BE2C (cell line): Measurements from ENCODE around the gene CERK.
"Not testable (repeated sequence)": the region's sequence is repeated elsewhere in the genome, so short reads cannot be mapped to it uniquely, and the experiment has no call there.

Experiments used
- DNase-seq: peaks from one replicate; pipeline ENCODE4 v3.0.0-alpha.2; 2020
- H3K27me3 ChIP-seq: fragments of 250-450 bp; sonication (Bioruptor Pico); 2 replicates; pipeline ENCODE4 v1.5.1; 2020; ENCODE audit warnings: mild to moderate bottlenecking
- H3K36me3 ChIP-seq: fragments of 250-450 bp; sonication (Bioruptor Pico); 2 replicates; pipeline ENCODE4 v1.5.1; 2020; ENCODE audit warnings: mild to moderate bottlenecking
- H3K4me1 ChIP-seq: fragments of 250-450 bp; sonication (Bioruptor Pico); 2 replicates; pipeline ENCODE4 v1.5.1; 2020
- H3K4me3 ChIP-seq: 2 replicates; pipeline ENCODE4 v1.5.1; 2011; ENCODE audit warnings: low read depth, low read length
- H3K9me3 ChIP-seq: fragments of 250-450 bp; sonication (Bioruptor Pico); 2 replicates; pipeline ENCODE4 v1.5.1; 2020
- TF ChIP-seq, protein P1 (sequence below): IDR thresholded peaks from 2 replicates; pipeline ENCODE4 v1.5.1; 2012; ENCODE audit warnings: mild to moderate bottlenecking, low read depth, low read length

The CERK gene

DNA sequence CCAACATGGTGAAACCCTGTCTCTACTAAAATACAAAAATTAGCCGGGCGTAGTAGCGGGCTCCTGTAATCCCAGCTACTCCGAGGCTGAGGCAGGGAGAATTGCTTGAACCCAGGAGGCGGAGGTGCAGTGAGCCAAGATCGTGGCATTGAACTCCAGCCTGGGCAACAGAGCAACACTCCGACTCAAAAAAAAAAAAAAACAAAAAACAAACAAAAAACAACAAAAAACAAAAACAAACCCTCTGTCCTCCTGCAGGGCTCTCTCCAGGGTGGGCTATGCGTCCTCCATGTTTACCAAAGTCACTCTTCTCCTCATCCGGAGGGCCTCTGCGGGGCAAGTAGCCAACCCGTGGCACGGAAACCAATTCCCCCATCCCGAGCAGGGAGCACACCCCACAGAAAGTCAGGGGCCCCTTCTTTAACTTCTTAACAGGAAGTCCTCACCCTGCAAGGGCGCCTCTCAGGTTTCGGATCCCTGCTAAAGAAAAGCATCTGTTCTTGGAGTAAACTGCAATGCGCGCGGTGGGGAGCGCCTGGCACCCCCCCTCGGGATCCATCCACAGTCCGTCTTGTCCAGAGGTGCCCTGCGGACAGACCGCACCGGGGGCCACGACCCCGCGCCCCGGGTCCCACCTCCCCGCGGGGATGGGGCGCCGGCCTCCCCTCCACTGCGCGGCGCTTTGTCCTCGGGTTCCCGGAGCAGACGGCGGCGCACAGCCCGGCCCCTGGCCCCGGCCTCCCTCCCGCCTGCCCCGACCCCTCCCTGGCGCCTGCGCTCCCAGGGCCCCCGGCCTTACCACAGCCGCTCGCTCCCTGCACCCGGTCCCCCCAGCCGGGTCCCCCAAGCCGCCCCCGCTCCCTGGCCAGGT is 712 bp downstream of the CERK start:
- peaks cover 22% of the 10 kb centered on the region for H3K4me1 ChIP-seq
- no peaks in the 10 kb centered on the region for H3K27me3 ChIP-seq
- peak overlapping the region; percentile 93 for H3K4me3 ChIP-seq
- H3K9me3 ChIP-seq = no peaks in the 10 kb centered on the region
- TF ChIP-seq, protein P1, sequence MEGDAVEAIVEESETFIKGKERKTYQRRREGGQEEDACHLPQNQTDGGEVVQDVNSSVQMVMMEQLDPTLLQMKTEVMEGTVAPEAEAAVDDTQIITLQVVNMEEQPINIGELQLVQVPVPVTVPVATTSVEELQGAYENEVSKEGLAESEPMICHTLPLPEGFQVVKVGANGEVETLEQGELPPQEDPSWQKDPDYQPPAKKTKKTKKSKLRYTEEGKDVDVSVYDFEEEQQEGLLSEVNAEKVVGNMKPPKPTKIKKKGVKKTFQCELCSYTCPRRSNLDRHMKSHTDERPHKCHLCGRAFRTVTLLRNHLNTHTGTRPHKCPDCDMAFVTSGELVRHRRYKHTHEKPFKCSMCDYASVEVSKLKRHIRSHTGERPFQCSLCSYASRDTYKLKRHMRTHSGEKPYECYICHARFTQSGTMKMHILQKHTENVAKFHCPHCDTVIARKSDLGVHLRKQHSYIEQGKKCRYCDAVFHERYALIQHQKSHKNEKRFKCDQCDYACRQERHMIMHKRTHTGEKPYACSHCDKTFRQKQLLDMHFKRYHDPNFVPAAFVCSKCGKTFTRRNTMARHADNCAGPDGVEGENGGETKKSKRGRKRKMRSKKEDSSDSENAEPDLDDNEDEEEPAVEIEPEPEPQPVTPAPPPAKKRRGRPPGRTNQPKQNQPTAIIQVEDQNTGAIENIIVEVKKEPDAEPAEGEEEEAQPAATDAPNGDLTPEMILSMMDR = no peak
- peak; percentile 54 for DNase-seq
- no peaks in the 10 kb centered on the region for H3K36me3 ChIP-seq

DNA sequence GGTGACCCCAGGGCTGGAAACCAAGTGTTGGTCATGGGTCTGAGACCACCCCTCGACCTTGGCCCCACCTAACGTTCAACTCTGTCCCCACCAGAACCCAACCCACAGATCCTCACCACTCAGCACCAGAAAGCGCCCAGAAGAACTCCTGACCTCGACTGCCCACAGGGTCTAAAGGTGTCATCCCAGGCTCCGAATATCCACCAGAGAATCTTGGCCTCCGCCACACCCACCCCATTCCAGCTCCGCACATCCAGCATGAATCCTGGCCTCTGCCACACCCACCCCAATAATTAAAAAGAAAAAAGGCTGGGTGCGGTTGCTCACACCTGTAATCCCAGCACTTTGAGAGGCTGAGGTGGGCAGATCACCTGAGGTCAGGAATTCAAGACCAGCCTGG is 1.3 kb downstream of the CERK start:
- H3K4me1 ChIP-seq = peaks cover 26% of the 10 kb centered on the region
- no peaks in the 10 kb centered on the region for H3K9me3 ChIP-seq
- H3K27me3 ChIP-seq = no peaks in the 10 kb centered on the region
- H3K4me3 ChIP-seq = peak overlapping the region; percentile 93
- TF ChIP-seq, protein P1 = no peak
- H3K36me3 ChIP-seq = peaks cover 4% of the 10 kb centered on the region
- no peak for DNase-seq

DNA sequence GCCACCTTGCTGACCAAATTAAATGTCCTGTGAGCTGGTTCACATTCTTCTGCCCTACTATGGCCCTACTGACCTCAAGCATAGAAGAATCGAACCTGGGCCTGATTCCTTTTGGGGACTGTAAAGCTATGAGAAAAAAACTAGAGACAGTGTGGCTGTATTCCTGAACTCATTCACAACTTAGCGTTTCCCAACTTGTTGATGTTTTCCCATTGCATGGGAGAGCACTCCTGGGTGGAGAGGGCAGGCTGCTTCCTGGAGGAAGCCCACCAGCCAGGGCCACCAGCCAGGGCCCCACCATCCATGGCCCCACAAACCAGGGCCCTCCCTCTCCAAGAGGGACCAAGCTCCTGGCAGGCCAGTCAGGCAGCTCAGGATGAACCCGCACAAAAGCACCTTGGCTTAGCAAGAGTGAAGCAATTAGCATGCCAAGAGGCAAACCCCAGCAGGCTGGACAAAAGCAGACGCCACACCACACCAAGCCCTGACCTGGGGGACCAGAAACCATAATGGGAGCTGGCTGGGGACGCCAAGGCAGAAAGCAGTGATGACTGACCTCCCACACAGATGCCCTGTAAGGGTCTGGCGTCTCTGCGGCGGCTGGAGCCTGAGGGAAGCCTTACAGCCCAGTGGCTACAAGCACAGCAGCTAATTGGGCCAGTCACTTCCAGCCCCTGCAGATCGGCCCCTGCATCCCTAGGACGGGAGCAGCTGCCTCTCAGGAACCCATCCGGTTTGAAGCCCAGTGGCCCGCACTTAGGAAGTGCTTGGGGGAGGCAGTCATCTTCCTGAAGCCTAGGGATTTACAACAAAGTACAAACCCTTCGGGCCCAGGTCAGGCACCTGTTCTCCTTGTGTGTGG is 2.1 kb downstream of the CERK start:
- TF ChIP-seq, protein P1 = no peak
- peak; percentile 87 for DNase-seq
- no peaks in the 10 kb centered on the region for H3K9me3 ChIP-seq
- no peaks in the 10 kb centered on the region for H3K27me3 ChIP-seq
- H3K36me3 ChIP-seq = peaks cover 11% of the 10 kb centered on the region
- peaks cover 33% of the 10 kb centered on the region for H3K4me1 ChIP-seq
- H3K4me3 ChIP-seq = peak overlapping the region; percentile 93

DNA sequence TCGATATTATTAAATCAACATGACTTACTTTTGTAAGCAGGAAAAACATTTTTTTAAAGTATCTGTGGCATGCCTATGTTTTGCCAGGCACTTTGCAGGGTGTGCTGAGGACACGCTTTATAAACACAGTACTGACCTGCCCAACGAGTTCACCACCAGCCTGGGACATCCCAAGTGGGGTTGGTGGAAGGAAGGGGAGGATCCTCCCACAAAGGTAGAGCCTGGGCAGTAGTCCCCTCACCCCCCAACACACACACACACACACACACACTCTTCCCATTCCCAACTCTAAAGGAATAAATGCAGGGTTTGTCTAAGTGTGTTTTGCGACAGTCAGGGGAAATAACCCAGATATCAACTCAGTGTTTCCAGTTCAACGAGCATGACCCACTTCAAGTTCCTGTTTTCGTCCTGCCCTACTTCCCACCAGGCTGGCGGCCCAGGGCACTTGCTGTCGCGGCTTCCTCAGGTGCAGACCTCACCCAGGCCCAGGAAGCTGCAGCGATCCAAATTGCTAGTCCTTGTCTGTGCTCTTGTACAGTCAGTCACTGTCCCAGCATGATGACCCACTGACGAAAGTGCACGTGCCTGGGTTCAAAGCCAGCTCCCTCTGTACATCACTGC is 3.1 kb downstream of the CERK start:
- H3K4me1 ChIP-seq = peaks cover 43% of the 10 kb centered on the region
- no peaks in the 10 kb centered on the region for H3K9me3 ChIP-seq
- DNase-seq = peak; percentile 60
- peaks cover 14% of the 10 kb centered on the region for H3K36me3 ChIP-seq
- TF ChIP-seq, protein P1 = no peak
- H3K4me3 ChIP-seq = peak overlapping the region; percentile 27
- H3K27me3 ChIP-seq = no peaks in the 10 kb centered on the region

DNA sequence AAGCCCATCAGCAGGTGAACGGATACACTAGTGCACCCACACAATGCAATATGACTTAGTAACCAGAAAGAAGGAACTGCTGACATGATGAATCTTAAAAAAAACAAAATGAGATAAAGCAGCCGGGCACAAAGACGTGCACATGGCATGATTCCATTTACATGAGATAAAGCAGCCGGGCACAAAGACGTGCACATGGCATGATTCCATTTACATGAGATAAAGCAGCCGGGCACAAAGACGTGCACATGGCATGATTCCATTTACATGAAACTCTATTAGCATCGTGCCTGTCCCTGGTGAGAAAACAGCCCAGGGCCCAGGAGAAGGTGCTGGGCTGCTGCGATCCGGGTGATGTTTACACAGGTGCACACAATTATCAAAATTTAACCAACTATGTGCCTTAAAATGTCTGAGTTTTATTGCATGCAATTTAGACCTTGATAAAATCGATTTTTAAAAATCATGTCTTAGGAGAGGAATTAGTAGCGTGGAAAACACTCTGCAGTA is 3.8 kb downstream of the CERK start:
- DNase-seq, H3K27me3 ChIP-seq, H3K9me3 ChIP-seq, H3K4me3 ChIP-seq: not testable (repeated sequence)
- Histone ChIP-seq H3K36me3 (peaks cover 20% of the 10 kb centered on the region), H3K4me1 (peaks cover 49% of the 10 kb centered on the region)

DNA sequence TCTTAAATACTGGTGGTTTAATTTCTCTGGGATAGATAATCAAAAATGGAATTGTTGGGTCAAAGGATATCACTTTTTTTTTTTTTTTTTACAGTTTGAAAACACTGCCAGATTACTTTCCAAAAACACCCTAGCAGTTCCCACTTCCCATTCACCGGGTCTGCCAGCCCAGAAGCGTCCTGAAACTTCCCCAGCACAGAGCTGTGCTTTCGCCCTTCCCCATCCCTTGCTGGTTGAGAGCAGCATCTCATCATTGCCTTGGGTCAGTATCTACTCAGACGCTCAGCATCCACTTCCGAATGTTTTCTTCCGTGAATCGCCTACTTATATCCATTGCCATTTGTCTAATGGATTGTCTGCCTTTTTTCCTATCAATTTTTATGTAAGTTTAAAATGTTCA is 5.5 kb downstream of the CERK start:
- Histone ChIP-seq H3K4me1 (peaks cover 57% of the 10 kb centered on the region), H3K4me3 (no peak overlapping the region)
- TF ChIP-seq, protein P1 = no peak

More for the DNA sequence above, 5.5 kb downstream of the CERK start:
- peaks cover 26% of the 10 kb centered on the region for H3K36me3 ChIP-seq
- DNase-seq = no peak
- H3K27me3 ChIP-seq = no peaks in the 10 kb centered on the region
- no peaks in the 10 kb centered on the region for H3K9me3 ChIP-seq
